Sigmoid colon (tissue), 7 donors: ENCODE data around the gene SRM. TPM values are rescaled to one million over a fixed set of nuclear protein-coding genes. Genes with fewer than 3 reads are reported as not detected.
"Not testable (repeated sequence)": the region's sequence is repeated elsewhere in the genome, so short reads cannot be mapped to it uniquely, and the experiment has no call there.

Experiments used
- DNase-seq: peaks from one replicate; pipeline ENCODE4 v3.0.0-alpha.2; 2019
- H3K27ac ChIP-seq, 4 donors: fragments of 200-600 bp; sonication (generic); one replicate each; pipeline ENCODE4 v1.5.1; 2016 to 2019; ENCODE audit warnings: mild to moderate bottlenecking in 1 of 4
- H3K27me3 ChIP-seq, 3 donors: fragments of 200-600 bp; sonication (generic); one replicate each; pipeline ENCODE4 v1.5.1; 2019; ENCODE audit warnings: mild to moderate bottlenecking in 1 of 3
- H3K36me3 ChIP-seq, 4 donors: fragments of 200-600 bp; sonication (generic); one replicate each; pipeline ENCODE4 v1.5.1; 2016 to 2019
- H3K4me1 ChIP-seq, 4 donors: fragments of 200-600 bp; sonication (generic); one replicate each; pipeline ENCODE4 v1.5.1; 2017 to 2019
- H3K4me3 ChIP-seq, 4 donors: fragments of 200-600 bp; sonication (generic); one replicate each; pipeline ENCODE4 v1.5.1; 2017 to 2019; ENCODE audit warnings: mild to moderate bottlenecking in 2 of 4, moderate library complexity in 1 of 4
- H3K9me3 ChIP-seq, 4 donors: fragments of 200-600 bp in 3 of 4; sonication (generic) in 3 of 4; one replicate each; pipeline versions ENCODE4 v1.5.1 to v1.6.1; 2013 to 2019
- CTCF ChIP-seq, 4 experiments: fragments of 450-650 bp in 3 of 4; fragments of 200-600 bp in 1 of 4; IDR thresholded peaks; one replicate each; pipeline ENCODE4 v1.5.1; 2016 to 2019; ENCODE audit warnings: antibody characterized with exemption in 4 of 4, mild to moderate bottlenecking in 3 of 4, moderate library complexity in 2 of 4
- EP300 ChIP-seq, 4 donors: sonication (generic); formaldehyde crosslinking; IDR thresholded peaks; one replicate each; pipeline ENCODE4 v1.6.1; 2017; ENCODE audit warnings: antibody characterized with exemption in 4 of 4
- POLR2A ChIP-seq, 2 donors: fragments of 450-650 bp; IDR thresholded peaks; one replicate each; pipeline ENCODE4 v1.6.1; 2016; ENCODE audit warnings: antibody characterized with exemption in 2 of 2, mild to moderate bottlenecking in 2 of 2, moderate library complexity in 2 of 2
- POLR2AphosphoS5 ChIP-seq, 4 donors: sonication (generic); formaldehyde crosslinking; IDR thresholded peaks; one replicate each; pipeline ENCODE4 v1.6.1; 2017; ENCODE audit warnings: antibody characterized with exemption in 4 of 4
- WGBS, 2 donors: extraction: QIAGEN DNeasy Blood & Tissue Kit; methylation state at CpG; one replicate each; pipeline ENCODE4 v1.1.7; 2013; 5-methylcytosine and 5-hydroxymethylcytosine counted together
- intact Hi-C: fragments of 100-400 bp; cut with DNase I; formaldehyde crosslinking; loops from one replicate; pipeline ENCODE4 v1.15.1; 2023
- polyA plus RNA-seq, 3 donors: library from polyadenylated mRNA; stranded (reverse); fragments of 200-250 nt; gene quantifications; one replicate each; pipeline ENCODE4 v1.2.3, GENCODE V29; 2013
- total RNA-seq, 4 donors: library from RNA; depleted of rRNA; stranded (reverse); fragments of >200 nt; gene quantifications; one replicate each; pipeline ENCODE4 v1.1.0, GENCODE V29; 2016
- donor health status: healthy with polysubstance abuse.
- donor health status: Bipolar disorder and iron deficiency.
- donor health status: healthy.

Gene SRM
- total and polyA plus RNA-seq, 7 donors: 17.8 to 77.1 (median 28.5) TPM

- peak; percentile 40 for DNase-seq
- intact Hi-C loops: no loop called here
Observed at GRCh38 chr1:11080931-11081330, 21.1 kb upstream of the SRM start.

GRCh38 chr1:11078631-11079030 lies 18.8 kb upstream of the SRM start:
- H3K9me3 ChIP-seq: no peaks in the 10 kb centered on the region
- H3K27ac ChIP-seq: no peak overlapping the region
- H3K27me3 ChIP-seq: no peaks in the 10 kb centered on the region
- 97% methylated on average over 2 of the region's 2 CpGs for WGBS, 2 donors
- H3K4me1 ChIP-seq: no peaks in the 10 kb centered on the region
- no peak overlapping the region for H3K4me3 ChIP-seq
- TF ChIP-seq POLR2A (IDR thresholded peaks at IDR 0.05) (no peak), POLR2AphosphoS5 (IDR thresholded peaks at IDR 0.05) (no peak), CTCF (IDR thresholded peaks at IDR 0.05) (no peak), EP300 (IDR thresholded peaks at IDR 0.05) (no peak)
- peak; percentile 13 for DNase-seq
- H3K36me3 ChIP-seq: peaks cover 31 to 95% (median 69%) of the 10 kb centered on the region in 4 donors
- intact Hi-C loops: no loop called here

More at GRCh38 chr1:11080931-11081330, 21.1 kb upstream of the SRM start:
- TF ChIP-seq EP300 (IDR thresholded peaks at IDR 0.05): no peak
- no peak for TF ChIP-seq CTCF (IDR thresholded peaks at IDR 0.05)
- no peak for TF ChIP-seq POLR2AphosphoS5 (IDR thresholded peaks at IDR 0.05)
- TF ChIP-seq POLR2A (IDR thresholded peaks at IDR 0.05): no peak
- 86 to 89% methylated on average over 12 of the region's 12 CpGs for WGBS, 2 donors
- Histone ChIP-seq H3K9me3 (no peaks in the 10 kb centered on the region), H3K4me1 (no peaks in the 10 kb centered on the region), H3K27ac (no peak overlapping the region), H3K36me3 (peaks cover 24 to 72% (median 49%) of the 10 kb centered on the region in 4 donors), H3K27me3 (no peaks in the 10 kb centered on the region), H3K4me3 (no peak overlapping the region)

- intact Hi-C loops, DNase-seq: not testable (repeated sequence)
- peaks cover 50 to 98% (median 76%) of the 10 kb centered on the region in 4 donors for H3K36me3 ChIP-seq
Observed at GRCh38 chr1:11073398-11073797, 13.6 kb upstream of the SRM start.

GRCh38 chr1:11072216-11072917 lies 12.5 kb upstream of the SRM start:
- H3K9me3 ChIP-seq: no peaks in the 10 kb centered on the region
- H3K27me3 ChIP-seq: no peaks in the 10 kb centered on the region
- H3K27ac ChIP-seq: no peak overlapping the region
- H3K36me3 ChIP-seq: peaks cover 53 to 100% (median 85%) of the 10 kb centered on the region in 4 donors
- 21 to 65% methylated on average over 13 of the region's 13 CpGs for WGBS, 2 donors
- no peak overlapping the region for H3K4me3 ChIP-seq
- no peak for TF ChIP-seq CTCF (IDR thresholded peaks at IDR 0.05)
- TF ChIP-seq EP300 (IDR thresholded peaks at IDR 0.05): no peak
- TF ChIP-seq POLR2AphosphoS5 (IDR thresholded peaks at IDR 0.05): no peak
- no peak for TF ChIP-seq POLR2A (IDR thresholded peaks at IDR 0.05)
- no peaks in the 10 kb centered on the region for H3K4me1 ChIP-seq
- intact Hi-C loops: no loop called here
- peak; percentile 28 for DNase-seq

More at GRCh38 chr1:11073398-11073797, 13.6 kb upstream of the SRM start:
- H3K4me3 ChIP-seq, H3K9me3 ChIP-seq, H3K27ac ChIP-seq, H3K27me3 ChIP-seq, H3K4me1 ChIP-seq: not testable (repeated sequence)
- WGBS, 2 donors: 83 to 85% methylated on average over 7 of the region's 7 CpGs

GRCh38 chr1:11071463-11072215 lies 11.8 kb upstream of the SRM start:
- peaks cover 55 to 100% (median 82%) of the 10 kb centered on the region in 4 donors for H3K36me3 ChIP-seq
- TF ChIP-seq POLR2A (IDR thresholded peaks at IDR 0.05) (no peak), CTCF (IDR thresholded peaks at IDR 0.05) (no peak), POLR2AphosphoS5 (IDR thresholded peaks at IDR 0.05) (no peak), EP300 (IDR thresholded peaks at IDR 0.05) (no peak)
- no peaks in the 10 kb centered on the region for H3K4me1 ChIP-seq
- no peaks in the 10 kb centered on the region for H3K9me3 ChIP-seq
- no peaks in the 10 kb centered on the region for H3K27me3 ChIP-seq
- WGBS, 2 donors: 25 to 70% methylated on average over 15 of the region's 15 CpGs
- peak; percentile 26 for DNase-seq
- H3K4me3 ChIP-seq: no peak overlapping the region
- intact Hi-C loops: no loop called here
- H3K27ac ChIP-seq: no peak overlapping the region
